ENCODE data around the gene TUBB1.

Gene TUBB1

GRCh38 chr20:59063358-59064213 lies 44.4 kb downstream of the TUBB1 start:
- POLR2A ChIA-PET (ENCODE audit: low non-redundant PET), result interaction anchor here (0.5 kb wide), 1 partner anchor 41 kb away, joined by 3 read pairs; no protein-coding TSS in a partner anchor
- H3K27ac ChIP-seq, result no peak overlapping the region
- peak; percentile 96 for DNase-seq (ENCODE audit: low spot score)
- no peak for TF ChIP-seq CTCF (conservative IDR thresholded peaks at IDR 0.05; ENCODE audit: low read depth)
- CTCF ChIA-PET, result interaction anchor here (1.2 to 1.8 kb wide), 3 partner anchors 13 to 24 kb away, joined by 3 to 4 read pairs (median 3); no protein-coding TSS in a partner anchor

- no peak for DNase-seq (ENCODE audit: low spot score)
- H3K27ac ChIP-seq, result no peak overlapping the region
- CTCF ChIA-PET, result interaction anchor here (0.8 to 1.8 kb wide), 4 partner anchors 12 to 168 kb away, joined by 3 to 4 read pairs (median 3); no protein-coding TSS in a partner anchor
- POLR2A ChIA-PET (ENCODE audit: low non-redundant PET), result interaction anchor here (0.5 kb wide), 1 partner anchor 42 kb away, joined by 3 read pairs; no protein-coding TSS in a partner anchor
- no peak for TF ChIP-seq CTCF (conservative IDR thresholded peaks at IDR 0.05; ENCODE audit: low read depth)
Observed at GRCh38 chr20:59064214-59064722, 45.0 kb downstream of the TUBB1 start.

- no peak overlapping the region for H3K27ac ChIP-seq
- no peak for TF ChIP-seq CTCF (conservative IDR thresholded peaks at IDR 0.05; ENCODE audit: low read depth)
- POLR2A ChIA-PET (ENCODE audit: low non-redundant PET), result no interaction called here
- CTCF ChIA-PET, result no interaction called here
- DNase-seq (ENCODE audit: low spot score), result no peak
Observed at GRCh38 chr20:59068534-59068933, 49.3 kb downstream of the TUBB1 start.

GRCh38 chr20:59069026-59069425 lies 49.8 kb downstream of the TUBB1 start:
- no peak for DNase-seq (ENCODE audit: low spot score)
- POLR2A ChIA-PET (ENCODE audit: low non-redundant PET), result no interaction called here
- CTCF ChIA-PET, result no interaction called here

GRCh38 chr20:59071216-59071615 lies 52.0 kb downstream of the TUBB1 start:
- CTCF ChIA-PET, result interaction anchor here (0.5 to 1.5 kb wide), 4 partner anchors 11 to 144 kb away, joined by 3 to 7 read pairs (median 4); no protein-coding TSS in a partner anchor
- POLR2A ChIA-PET (ENCODE audit: low non-redundant PET), result no interaction called here

More at GRCh38 chr20:59069026-59069425, 49.8 kb downstream of the TUBB1 start:
- H3K27ac ChIP-seq, result no peak overlapping the region
- TF ChIP-seq CTCF (conservative IDR thresholded peaks at IDR 0.05; ENCODE audit: low read depth), result no peak

More at GRCh38 chr20:59071216-59071615, 52.0 kb downstream of the TUBB1 start:
- H3K27ac ChIP-seq, result no peak overlapping the region
- no peak for TF ChIP-seq CTCF (conservative IDR thresholded peaks at IDR 0.05; ENCODE audit: low read depth)
- DNase-seq (ENCODE audit: low spot score), result no peak

Data from RWPE1 (cell line).